ENCODE measurements around the gene CXCR5.
A peak's percentile ranks its signal among the peaks of the same experiment; 100 is the strongest.

CXCR5 gene

GRCh38 chr11:118928870-118929500 lies 45.3 kb downstream of the CXCR5 start:
- DNase-seq = no peak

GRCh38 chr11:118929501-118930093 lies 45.9 kb downstream of the CXCR5 start:
- DNase-seq = peak; percentile 85 to 87

GRCh38 chr11:118930094-118930712 lies 46.5 kb downstream of the CXCR5 start:
- DNase-seq = peak; percentile 87 to 89

GRCh38 chr11:118931571-118931970 lies 47.9 kb downstream of the CXCR5 start:
- DNase-seq = no peak

GRCh38 chr11:118933486-118933885 lies 49.8 kb downstream of the CXCR5 start:
- no peak for DNase-seq

- DNase-seq = peak in 1 of 2 donors; percentile 33
These were observed 51.7 kb downstream of the CXCR5 start for GRCh38 chr11:118935376-118935775.

- no peak for DNase-seq
These were observed 55.1 kb downstream of the CXCR5 start for GRCh38 chr11:118938491-118939403.

GRCh38 chr11:118939404-118939915 lies 55.8 kb downstream of the CXCR5 start:
- DNase-seq = no peak

- peak; percentile 30 to 46 for DNase-seq
These were observed 56.4 kb downstream of the CXCR5 start for GRCh38 chr11:118939953-118940598.

- DNase-seq = no peak
These were observed 63.4 kb downstream of the CXCR5 start for GRCh38 chr11:118947091-118947490.
